Activated CD8-positive, alpha-beta memory T cell treated with anti-CD3 and anti-CD28 coated beads, Interleukin-2, amount 50 U/mL, for 1 hour (primary cell): ENCODE data around the gene DAZAP1.

Experiments used
- DNase-seq: peaks from one replicate; pipeline ENCODE4 v3.0.0-alpha.2; 2020; ENCODE audit errors: extremely low read depth

The DAZAP1 gene

DNA sequence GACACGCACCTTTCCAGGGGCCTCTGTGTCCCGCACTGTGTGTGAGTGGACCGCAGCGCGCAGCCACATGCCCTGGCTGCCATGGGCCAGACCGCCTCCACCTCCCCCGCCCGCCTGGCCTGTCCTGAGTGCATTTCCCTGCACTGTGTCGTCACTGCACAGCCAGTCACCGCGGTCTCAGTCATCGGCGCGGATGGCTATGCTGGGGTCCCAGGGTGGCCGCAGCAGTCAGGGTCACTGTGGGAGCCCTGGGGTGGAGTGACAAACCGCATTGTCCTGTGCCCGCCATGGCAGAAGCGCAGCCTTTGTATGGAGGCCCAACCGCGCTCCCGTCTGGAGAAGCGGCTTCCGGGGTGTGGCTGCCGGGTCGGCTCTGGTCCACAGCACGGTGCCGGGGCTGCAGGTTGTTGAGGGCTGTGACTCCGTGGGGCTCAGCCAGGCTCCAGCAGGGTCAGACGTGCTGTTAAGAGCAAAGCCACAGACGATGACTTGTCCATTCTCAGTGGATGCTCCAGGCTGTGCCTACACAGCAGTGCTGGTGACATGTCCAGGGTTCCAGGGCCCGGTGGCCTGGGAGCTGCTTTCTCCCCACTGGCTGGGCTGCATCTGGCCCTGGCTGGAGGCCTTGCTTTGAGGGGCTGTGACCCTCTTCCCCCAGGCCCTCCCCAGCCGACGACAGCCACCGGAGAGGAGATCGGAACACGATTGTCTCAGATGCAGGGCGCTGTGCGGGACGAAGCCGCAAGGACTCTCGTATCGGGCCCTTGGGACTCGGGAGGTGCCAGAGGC, 30.0 kb upstream of the DAZAP1 start:
- no peak for DNase-seq

DNA sequence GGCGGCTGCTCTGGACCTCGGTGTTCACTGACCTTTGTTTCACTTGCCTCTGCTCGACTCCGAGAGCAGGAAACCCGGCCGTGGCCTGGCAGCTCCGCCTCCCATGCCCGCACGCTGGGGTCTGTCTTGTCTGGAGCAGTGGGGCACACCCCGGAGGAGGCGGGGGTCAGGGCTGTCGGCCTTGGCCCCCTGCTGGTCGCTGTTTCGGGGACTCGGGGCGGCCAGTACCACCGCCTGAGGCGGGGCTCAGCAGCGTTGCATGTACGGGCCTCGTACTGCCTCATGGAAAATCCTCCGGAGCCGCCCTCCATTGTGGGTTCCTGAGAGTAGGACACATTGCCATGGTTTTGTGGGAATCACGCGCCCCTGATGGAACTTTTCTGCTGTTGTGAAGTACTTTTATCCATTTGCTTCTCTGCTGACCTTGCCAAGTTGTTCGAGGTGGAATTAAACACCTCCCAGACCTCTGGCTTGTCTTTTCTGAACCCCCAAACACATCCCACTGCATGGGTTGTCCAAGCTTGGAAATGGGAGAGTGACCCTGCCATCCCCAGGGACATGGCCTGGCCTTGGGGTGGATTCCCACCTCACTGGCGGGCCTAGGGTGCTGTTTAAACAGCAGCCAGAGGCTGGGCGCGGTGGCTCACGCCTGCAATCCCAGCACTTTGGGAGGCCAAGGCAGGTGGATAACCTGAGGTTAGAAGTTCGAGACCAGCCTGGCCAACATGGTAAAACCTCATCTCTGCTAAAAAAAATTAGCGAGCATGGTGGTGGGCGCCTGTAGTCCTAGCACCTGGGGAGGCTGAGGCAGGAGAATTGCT, 29.2 kb upstream of the DAZAP1 start:
- no peak for DNase-seq

DNA sequence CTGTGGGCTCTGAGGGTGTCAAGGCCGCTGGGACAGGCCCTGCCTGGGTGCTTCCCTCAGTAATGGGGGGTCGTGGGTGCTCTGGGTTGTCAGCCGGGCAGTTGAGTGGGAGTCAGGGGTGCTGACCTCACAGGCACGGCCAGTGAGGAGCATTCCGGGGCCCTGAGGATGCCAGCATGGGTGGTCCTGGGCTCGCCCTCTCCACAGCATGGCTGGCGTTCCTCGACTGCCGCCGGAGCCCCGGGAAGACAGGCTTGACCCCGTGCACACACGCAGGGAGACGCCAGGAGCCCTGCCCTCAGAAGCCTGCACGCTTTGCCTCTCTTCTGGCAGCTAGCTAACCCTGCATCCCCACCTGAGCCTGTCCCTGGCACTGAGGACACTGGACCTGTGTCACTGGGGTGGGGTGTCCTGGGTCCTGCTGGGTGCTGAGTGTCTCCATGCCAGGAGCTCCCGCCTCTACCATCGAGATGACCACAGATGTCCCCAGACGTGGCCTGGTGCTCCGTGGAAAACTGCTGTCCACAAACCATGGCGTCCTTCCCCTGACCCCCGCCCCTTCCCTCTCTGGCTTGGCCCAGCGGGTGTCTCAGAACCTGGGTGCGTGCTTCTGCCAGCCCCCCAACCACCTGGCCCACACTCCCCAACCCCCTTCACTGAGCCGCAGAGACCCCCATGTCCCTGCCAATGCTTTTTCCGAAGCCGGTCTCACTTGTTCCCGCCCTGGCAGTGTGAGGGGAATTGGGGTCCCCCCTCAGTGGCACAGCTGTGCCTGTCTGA, 28.1 kb upstream of the DAZAP1 start:
- DNase-seq = no peak

DNA sequence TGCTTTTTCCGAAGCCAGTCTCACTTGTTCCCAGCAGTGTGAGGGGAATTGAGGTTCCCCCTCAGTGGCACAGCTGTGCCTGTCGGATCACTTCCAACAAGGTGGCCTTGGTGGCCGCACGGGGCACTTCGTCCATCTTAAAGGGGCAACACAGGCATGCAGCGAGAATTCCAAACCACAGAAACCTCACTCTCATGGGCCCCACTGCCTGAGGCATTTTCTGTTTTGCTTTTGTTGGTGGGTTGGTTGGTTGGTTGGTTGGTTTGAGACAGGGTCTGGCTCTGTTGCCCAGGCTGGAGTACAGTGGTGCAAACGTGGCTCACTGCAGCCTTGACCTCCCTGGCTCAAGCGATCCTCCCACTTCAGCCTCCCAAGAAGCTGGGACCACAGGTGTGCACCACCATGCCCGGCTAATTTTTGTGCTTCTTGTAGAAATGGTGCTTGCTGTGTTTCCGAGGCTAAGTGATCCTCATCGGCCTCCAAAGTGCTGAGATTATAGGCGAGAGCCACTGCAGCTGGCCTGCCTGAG, 27.4 kb upstream of the DAZAP1 start:
- DNase-seq = no peak

DNA sequence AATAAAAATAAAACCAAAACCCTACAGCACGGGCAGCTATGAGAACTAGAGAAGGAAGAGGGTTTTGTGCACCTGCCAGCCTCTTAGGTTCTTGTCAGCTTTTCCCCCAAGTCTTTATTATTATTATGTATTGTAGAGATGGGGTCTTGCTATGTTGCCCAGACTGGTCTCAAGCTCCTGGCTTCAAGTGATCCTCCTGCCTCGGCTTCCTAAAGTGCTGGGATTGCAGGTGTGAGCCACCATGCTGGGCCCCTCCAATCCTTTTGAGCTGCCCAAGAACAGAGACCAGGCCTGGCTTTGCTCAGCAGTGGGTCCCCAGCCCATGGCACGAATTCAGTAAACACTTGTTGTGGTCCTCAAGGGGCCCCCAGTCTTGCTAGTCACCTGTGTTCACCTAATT, 25.1 kb upstream of the DAZAP1 start:
- DNase-seq = no peak

DNA sequence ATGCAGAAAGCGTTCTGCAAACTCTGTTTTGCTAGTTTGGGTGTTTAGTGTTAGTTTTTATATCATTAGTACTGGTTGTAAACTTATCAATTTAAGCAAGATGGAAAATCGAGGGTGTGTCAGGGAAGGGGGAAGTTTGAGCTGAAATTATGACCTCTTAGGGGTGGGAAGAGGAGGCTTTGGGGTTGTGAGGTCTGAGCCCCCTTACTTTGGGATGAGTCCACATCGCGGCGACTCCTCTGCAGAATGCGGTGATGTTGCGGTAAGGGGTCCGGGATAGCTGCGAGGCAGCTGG, 24.4 kb upstream of the DAZAP1 start:
- DNase-seq = no peak

DNA sequence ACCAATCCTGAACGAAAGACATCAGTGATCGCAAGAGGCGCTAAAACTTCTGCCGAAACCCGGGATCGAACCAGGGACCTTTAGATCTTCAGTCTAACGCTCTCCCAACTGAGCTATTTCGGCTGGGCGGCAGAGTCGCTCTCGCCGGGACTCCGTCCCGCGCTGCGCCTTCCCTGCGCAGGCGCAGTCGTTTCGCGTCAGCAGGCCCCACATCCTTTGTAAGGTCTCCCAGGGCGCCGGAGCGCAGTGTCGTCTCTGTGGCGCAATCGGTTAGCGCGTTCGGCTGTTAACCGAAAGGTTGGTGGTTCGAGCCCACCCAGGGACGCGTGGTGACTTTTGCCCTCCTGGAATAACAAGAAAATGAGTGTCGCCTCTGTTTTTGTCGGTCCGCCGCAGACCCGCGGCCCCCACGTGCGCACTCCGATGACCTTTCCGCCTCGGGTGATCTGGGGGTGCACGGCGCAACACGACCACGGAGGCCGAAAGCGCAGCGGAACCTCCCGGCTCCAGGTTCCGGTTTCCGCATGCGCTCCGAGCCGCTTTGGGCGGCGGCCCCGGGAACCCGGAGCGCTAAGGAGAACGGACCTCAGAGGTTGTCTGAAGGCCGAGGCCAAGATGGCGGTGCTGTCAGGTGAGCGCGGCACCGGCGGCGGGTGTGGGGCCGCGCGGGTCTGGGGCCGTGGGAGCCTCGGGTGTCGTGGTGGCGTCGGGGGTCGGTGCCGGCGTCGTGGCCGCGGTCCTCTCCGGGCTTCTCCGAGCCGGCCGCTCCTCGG, 23.9 kb upstream of the DAZAP1 start, which contains the start of gene NDUFS7:
TSS of gene NDUFS7 (plus strand) at position 596 of the 773 bp plus-strand sequence. CDS start at position 616, 20 bp downstream.
- peak; percentile 82 for DNase-seq

DNA sequence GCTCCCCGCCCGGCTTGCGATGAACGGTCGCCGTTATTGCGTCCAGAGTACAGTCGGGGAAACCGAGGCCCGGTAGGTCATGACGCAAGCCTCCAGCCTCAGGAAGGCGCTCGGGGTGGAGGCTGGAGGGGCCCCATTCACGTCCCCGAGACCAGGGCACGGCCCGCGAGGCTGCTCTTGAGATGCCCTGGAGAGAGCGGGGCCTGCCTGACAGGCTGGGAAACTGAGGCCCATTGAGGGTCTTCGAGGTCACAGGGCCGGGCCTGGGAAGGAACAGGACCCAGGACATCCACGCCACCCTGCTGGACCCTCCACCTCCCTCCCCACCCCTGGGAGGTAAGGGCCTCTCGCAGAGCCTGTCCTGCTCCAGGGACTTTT, 23.3 kb upstream of the DAZAP1 start:
- no peak for DNase-seq

DNA sequence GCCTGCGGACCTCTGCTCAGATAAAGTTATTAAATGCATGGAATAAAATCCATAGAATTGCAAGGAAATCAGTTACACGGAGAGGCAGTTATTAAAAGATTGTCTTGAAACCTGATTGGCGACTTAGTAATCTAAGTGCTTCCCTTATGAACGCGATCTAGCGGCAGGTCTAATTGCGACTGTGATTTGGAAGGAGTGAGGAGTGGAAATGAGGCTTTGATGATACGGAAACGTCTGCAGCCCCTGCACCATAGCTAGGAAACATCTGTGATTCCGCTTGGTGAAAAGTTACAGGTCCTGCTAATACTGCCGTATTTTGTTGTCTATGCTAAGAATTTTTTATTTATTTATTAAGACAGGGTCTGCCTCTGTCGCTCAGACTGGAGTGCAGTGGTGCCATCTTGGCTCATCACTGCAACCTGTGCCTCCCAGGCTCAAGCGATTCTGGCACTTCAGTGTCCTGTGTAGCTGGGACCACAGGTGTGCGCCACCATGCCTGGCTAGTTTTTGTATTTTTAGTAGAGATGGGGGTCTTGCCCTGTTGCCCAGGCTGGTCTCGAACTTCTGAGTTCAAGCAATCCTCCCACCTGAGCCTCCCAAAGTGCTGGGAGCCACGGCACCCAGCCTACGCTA, 22.8 kb upstream of the DAZAP1 start:
- DNase-seq = no peak

DNA sequence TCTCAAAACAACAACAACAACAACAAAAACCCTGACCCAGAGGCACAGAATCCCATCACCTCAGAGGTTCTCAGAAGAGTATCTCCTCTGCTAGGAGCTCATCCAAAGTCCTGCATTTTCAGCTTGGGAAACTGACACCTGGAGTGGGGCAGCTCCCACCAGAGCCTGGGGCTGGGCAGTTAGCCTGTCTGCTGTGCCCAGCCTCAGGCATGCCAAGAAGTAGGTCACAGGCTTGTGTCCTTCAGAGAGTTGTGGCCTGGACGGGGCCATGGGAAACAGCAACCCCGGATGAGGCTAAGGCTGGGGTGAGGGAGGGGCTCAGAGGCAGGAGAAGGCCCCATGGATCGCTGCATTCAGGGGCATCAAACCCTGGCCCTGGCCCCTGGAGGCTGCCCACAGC, 21.6 kb upstream of the DAZAP1 start:
- no peak for DNase-seq

DNA sequence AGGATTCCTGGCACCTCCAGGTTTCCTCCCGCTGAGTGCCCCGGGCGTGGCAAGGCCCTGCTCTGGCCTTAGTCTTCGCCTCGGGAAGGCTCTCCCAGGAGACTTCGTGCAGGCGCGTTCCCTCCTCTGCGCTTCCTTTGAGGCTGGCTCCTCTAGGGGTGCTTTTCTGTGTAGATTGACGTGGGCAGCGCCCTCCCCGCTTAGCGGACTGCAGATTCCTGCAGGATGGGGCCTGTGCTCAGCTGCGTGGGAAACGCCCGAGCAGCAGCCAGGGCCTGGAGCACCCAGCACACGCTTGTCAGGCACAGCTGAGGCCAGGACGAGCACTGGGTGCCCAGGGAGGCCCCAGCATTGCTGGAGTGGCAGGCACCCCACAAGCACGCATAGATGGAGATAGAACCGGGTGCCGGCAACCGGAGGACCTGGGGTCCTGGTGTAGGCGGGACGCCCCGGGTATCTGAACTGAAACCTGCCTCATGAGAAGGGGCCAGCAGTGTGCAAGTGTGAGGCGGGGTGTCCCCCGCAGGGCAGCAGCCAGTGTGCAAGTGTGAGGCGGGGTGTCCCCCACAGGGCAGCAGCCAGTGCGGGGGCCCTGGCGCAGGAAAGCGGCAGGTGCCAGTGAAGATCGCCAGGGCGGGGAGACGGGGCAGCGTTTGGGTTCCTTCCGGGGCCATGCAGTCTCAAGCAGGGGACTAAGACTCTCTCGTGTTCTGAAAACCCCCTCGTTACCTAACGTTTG, 20.3 kb upstream of the DAZAP1 start:
- DNase-seq = no peak

DNA sequence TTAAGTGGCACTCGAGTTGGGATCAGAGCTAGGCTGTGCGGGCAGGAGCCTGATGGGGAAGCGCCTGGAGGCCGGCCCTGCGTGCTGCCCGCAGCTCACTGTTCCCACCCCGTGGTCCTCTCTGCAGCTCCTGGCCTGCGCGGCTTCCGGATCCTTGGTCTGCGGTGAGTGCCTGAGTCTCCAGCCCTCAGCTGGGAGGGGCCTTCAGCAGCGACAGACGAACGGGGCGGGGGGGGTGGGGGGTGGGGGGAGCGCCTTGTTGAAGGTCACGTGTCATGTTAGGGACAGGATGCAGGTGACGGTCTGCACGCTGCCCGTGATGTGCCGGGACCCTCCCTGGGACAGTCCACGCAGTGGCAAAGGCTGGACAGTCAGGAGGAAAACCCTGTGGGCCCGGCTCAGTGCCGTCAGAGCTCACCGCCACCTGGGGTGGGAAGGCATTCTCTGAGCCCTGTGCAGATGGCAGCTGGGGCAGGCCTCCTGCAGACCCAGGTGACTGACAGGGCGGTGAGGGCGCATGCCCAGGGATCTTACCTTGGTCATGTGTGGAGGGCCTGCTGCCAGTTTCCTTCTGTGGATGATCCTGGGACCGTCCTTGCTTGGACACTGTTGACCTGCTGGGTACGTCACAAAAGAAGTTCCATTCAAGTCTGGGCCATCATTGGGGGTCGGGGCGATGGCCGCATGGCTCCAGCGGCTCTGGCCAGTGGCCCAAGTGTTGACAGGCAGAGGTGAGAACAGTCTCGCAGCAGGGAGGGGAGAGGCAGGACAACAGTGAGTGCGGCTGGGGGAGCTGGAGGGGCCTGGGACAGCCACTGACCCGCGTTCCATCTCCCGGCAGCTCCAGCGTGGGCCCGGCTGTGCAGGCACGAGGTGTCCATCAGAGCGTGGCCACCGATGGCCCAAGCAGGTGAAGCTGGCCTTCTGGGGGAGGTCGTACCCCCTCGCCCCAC, 19.4 kb upstream of the DAZAP1 start:
- DNase-seq = no peak

DNA sequence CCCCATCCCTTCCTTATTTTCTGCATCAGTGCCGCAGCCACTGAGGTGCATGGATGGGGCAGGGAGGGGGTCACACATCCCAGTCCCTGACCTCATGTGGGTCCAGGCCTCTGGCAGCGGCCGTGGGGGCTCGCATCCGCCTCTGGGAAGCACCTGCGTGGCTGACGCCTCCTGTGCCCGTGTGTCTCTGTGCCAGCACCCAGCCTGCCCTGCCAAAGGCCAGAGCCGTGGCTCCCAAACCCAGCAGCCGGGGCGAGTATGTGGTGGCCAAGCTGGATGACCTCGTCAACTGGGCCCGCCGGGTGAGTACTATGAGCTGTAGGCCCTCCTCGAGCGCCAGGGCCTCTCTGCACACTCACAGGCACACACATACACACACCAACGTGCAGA, 18.8 kb upstream of the DAZAP1 start:
- no peak for DNase-seq

DNA sequence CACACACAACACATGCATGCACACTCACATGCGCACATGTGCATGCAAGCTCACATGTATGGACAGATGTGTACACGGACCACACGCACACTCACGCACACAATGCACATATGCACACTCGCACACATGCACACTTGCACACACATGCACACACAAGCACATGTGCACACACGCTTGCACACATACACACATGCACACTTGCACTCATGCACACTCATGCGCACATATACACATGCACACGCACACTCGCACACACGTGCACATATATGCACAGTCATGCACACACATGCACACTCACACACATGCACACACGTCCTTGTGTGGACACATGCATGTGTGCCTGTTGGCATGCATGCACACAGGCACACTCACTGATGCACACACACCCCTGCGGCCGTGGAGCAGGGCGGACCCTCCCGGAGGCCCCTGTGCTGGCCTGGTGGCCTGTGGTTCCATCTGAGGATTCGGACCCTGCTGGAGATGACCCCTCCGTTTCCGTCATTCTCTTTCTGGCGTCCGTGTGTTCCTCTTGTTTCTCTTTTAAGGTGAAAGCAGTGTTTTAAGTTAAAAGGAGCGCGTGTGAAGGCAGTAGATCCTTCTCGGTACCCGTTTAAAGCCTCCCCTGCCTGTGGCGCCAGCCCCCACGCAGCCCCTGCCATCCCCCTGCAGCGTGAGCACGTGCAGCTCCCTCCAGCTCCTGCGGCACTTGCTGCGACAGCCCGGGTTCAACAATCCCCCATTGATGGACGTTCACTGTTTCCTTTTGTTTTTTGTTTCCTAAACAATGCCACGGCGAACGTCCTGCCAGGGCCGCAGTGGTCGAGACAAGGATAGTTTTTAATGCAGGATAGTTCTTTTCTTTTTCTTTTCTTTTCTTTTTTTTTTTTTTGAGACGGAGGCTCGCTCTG, 18.1 kb upstream of the DAZAP1 start:
- DNase-seq = no peak

DNA sequence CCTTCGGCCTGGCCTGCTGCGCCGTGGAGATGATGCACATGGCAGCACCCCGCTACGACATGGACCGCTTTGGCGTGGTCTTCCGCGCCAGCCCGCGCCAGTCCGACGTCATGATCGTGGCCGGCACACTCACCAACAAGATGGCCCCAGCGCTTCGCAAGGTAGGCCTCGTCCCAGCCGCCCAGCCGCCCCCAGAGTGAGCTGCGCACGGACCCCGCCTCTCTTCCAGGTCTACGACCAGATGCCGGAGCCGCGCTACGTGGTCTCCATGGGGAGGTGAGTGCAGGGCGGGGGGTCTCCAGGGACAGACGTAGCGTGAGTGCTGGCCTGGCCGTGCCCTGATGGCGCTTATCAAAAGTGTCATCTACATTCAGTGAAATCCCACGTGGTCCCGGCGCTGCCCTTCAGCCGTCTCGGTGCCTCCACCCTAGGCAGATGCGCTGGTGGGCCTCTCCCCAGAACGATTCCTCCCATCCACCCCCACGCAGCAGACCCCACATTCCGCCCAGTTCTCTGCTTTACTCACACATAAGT, 16.4 kb upstream of the DAZAP1 start:
- no peak for DNase-seq

DNA sequence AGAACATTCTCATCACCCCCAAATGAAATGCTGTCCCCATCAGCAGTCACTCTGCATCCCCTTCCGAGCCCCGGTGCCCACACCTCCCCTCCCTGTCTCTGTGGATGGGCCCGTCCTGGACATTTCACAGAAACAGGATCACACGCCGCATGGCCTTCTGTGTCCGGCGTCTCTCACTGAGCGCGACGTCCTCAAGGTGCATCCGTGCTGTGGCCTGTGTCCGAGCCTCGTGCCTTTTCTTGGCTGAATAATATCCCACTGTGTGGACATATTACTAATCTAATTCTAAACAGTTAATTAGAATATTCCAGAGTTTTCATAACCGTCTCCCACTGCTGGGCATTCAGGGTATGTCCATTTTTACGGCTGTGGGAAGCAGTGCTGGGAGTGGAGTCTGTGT, 15.0 kb upstream of the DAZAP1 start:
- no peak for DNase-seq

DNA sequence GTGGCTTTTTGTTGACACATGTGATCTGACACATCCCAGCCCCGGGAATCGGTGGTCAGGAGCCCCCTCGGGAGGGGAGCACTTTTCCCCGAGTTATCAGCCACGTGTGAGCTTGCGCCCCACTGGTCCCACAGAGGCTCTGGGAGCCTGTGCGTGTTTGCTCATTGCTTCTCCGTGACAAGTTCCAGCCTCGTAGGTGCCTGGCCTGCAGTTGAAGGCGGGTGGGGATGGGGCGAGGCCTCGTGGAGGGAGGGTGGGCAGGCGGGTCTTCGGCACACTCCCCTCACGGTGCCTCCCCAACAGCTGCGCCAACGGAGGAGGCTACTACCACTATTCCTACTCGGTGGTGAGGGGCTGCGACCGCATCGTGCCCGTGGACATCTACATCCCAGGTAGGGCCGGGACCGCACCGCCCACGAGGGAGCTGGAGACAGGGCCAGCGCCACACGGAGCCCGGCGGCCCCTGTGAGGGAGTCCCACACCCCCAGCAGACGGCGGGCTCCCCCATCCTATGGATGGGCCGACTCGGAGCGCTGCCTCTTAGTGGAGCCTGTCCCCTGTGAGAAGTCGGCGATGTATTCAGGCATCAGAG, 14.4 kb upstream of the DAZAP1 start:
- no peak for DNase-seq

DNA sequence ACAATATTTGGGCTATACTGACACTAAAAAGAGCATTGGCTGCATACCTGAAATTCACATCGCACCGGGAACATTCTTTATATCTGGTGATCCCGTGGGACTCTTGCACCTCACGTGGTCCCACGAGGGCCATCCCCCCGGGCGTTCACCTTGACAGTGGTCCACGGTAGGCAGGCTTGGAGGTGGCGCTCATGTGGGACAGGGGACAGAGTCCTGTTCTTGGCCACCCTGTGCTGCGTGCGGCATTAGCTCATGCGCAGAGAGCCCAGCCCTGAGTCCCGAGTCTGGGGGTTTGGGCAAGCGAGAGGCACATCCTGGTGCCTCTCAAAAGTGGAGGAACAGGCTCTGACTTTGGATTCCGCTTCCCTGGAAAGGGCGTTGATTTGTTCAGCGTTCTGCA, 13.5 kb upstream of the DAZAP1 start:
- DNase-seq = no peak
